Endothelial cell of umbilical vein (primary cell): ENCODE results near the gene CCDC124. TPM values are rescaled to one million over a fixed set of nuclear protein-coding genes. Genes with fewer than 3 reads are reported as not detected.

Source experiments
- BruUV-seq: library from RNA; stranded (reverse); fragments of 400-500 nt; replicated peaks from 2 replicates; lab custom pipeline; 2021; lab: Mats Ljungman, UMichigan
- CTCF ChIA-PET: fragments of 300-600, 350-600 bp; sonication (Branson Sonifier 250); formaldehyde crosslinking; loops from one replicate; lab custom pipeline; 2021; ENCODE audit warnings: antibody characterized with exemption, inconsistent platforms; lab: Charles Lee
- POLR2A ChIA-PET: fragments of 300-600, 350-600 bp; sonication (Branson Sonifier 250); formaldehyde crosslinking; loops from one replicate; lab custom pipeline; 2021; ENCODE audit warnings: antibody characterized with exemption, inconsistent platforms; lab: Charles Lee
- DNase-seq: peaks from one replicate; pipeline ENCODE4 v3.0.0-alpha.2; 2011; ENCODE audit warnings: low read depth, low spot score
- FAIRE-seq: peaks from 2 replicates; lab custom pipeline; 2011; peaks lifted over from hg19 to GRCh38; lab: Jason Lieb, UNC
- H2AFZ ChIP-seq: 2 replicates; pipeline ENCODE4 v1.6.0; 2012; ENCODE audit warnings: low read depth, low read length, control low read depth, inconsistent platforms
- H3K27ac ChIP-seq: 2 replicates; pipeline ENCODE4 v1.5.1; 2011; ENCODE audit warnings: low read depth, mild to moderate bottlenecking, control low read depth, low read length, moderate library complexity; ENCODE audit not compliant: insufficient read depth
- H3K27me3 ChIP-seq, 2 experiments: 2 replicates each; pipeline versions ENCODE4 v1.6.0 to v1.6.1; 2011; ENCODE audit warnings: low read length in 2 of 2, mixed read lengths in 1 of 2; ENCODE audit not compliant: control insufficient read depth in 2 of 2, insufficient read depth in 2 of 2
- H3K36me3 ChIP-seq, 2 experiments: 2 replicates in 1 of 2; 3 replicates in 1 of 2; pipeline ENCODE4 v1.5.1; 2011; ENCODE audit warnings: low read length in 2 of 2, mild to moderate bottlenecking in 1 of 2, moderate library complexity in 1 of 2; ENCODE audit not compliant: control insufficient read depth in 2 of 2, insufficient read depth in 2 of 2; ENCODE audit errors: extremely low read depth in 1 of 2
- H3K4me1 ChIP-seq: 3 replicates; pipeline ENCODE4 v1.5.1; 2011; ENCODE audit warnings: mild to moderate bottlenecking, low read length; ENCODE audit not compliant: control insufficient read depth, insufficient read depth; ENCODE audit errors: extremely low read depth
- H3K4me2 ChIP-seq: 2 replicates; pipeline ENCODE4 v1.6.1; 2011; ENCODE audit warnings: low read length, control low read depth, mixed read lengths; ENCODE audit not compliant: insufficient read depth
- H3K4me3 ChIP-seq, 3 experiments: fragments of 200-600 bp in 1 of 3; sonication (generic), shearing (Covaris generic) in 1 of 3; replicated peaks in 1 of 3; 2 replicates each; pipeline ENCODE4 v1.5.1; 2011 to 2016; ENCODE audit warnings: control low read depth in 3 of 3, low read length in 3 of 3, mild to moderate bottlenecking in 2 of 3, inconsistent platforms in 1 of 3, low read depth in 1 of 3, moderate library complexity in 1 of 3; ENCODE audit not compliant: insufficient read depth in 1 of 3
- H3K79me2 ChIP-seq: 2 replicates; pipeline ENCODE4 v1.6.0; 2012; ENCODE audit warnings: low read length, inconsistent platforms; ENCODE audit not compliant: control insufficient read depth, insufficient read depth
- H3K9ac ChIP-seq: replicated peaks from 2 replicates; pipeline ENCODE3; 2011; ENCODE audit warnings: low read length, control low read depth; ENCODE audit not compliant: insufficient read depth; ENCODE audit errors: extremely low read depth
- H3K9me1 ChIP-seq: replicated peaks from 3 replicates; pipeline ENCODE4 v1.6.0; 2011; ENCODE audit warnings: mild to moderate bottlenecking, low read length; ENCODE audit not compliant: control insufficient read depth, insufficient read depth; ENCODE audit errors: extremely low read depth
- H3K9me3 ChIP-seq: replicated peaks from 2 replicates; pipeline ENCODE4 v1.5.1; 2012; ENCODE audit warnings: low read length, inconsistent platforms; ENCODE audit not compliant: control insufficient read depth, insufficient read depth
- H4K20me1 ChIP-seq: replicated peaks from 2 replicates; pipeline ENCODE3; 2011; ENCODE audit warnings: mild to moderate bottlenecking, low read length; ENCODE audit not compliant: control insufficient read depth, insufficient read depth; ENCODE audit errors: extremely low read depth
- EZH2 ChIP-seq: IDR thresholded peaks from 2 replicates; pipeline ENCODE4 v1.6.1; 2012; ENCODE audit warnings: borderline replicate concordance, low read depth, mild to moderate bottlenecking, moderate library complexity, low read length, inconsistent platforms; ENCODE audit not compliant: severe bottlenecking
- FOS ChIP-seq: IDR thresholded peaks from 2 replicates; pipeline ENCODE4 v1.6.1; 2011; ENCODE audit warnings: mild to moderate bottlenecking, low read length, moderate library complexity, borderline replicate concordance; ENCODE audit not compliant: insufficient read depth
- GATA2 ChIP-seq: IDR thresholded peaks from 2 replicates; pipeline ENCODE4 v1.7.0; 2011; ENCODE audit warnings: low read depth, mild to moderate bottlenecking, moderate library complexity, mixed read lengths, low read length; ENCODE audit not compliant: insufficient read length, insufficient read depth
- JUN ChIP-seq: IDR thresholded peaks from 2 replicates; pipeline ENCODE4 v1.6.1; 2011; ENCODE audit warnings: borderline replicate concordance, low read depth; ENCODE audit not compliant: insufficient read length, insufficient read depth
- MYC ChIP-seq: IDR thresholded peaks from one replicate; pipeline ENCODE4 v1.6.1; 2011; ENCODE audit warnings: mild to moderate bottlenecking, low read depth, low read length
- dilution Hi-C: fragments of 300-500 bp; cut with MboI; formaldehyde crosslinking; loops from one replicate; pipeline ENCODE4 v1.15.0; 2019; ENCODE audit warnings: low sequenced_read_pairs; ENCODE audit not compliant: extremely low pct_ligation_motif_present
- intact Hi-C: fragments of 100-400 bp; cut with micrococcal nuclease; formaldehyde crosslinking; loops from one replicate; pipeline ENCODE4 v1.10.0; 2022
- polyA plus RNA-seq, 4 experiments: library from polyadenylated mRNA; depleted of rRNA in 3 of 4; stranded (reverse) in 3 of 4; unstranded in 1 of 4; fragments of >200 nt; gene quantifications; 2 replicates each; pipeline versions ENCODE4 v1.2.1 to v1.2.3, GENCODE V29; 2011 to 2012; ENCODE audit warnings: missing spikeins in 1 of 4
- total RNA-seq: library from RNA; stranded (reverse); gene quantifications from 2 replicates; pipeline ENCODE4 v1.2.3, GENCODE V29; 2021
- TF ChIP-seq, protein P1 (sequence below): IDR thresholded peaks from 2 replicates; pipeline ENCODE4 v1.6.1; 2011; ENCODE audit not compliant: insufficient read depth, insufficient read length

CCDC124 gene
- total and polyA plus RNA-seq, 2 donors (not counting 3 experiments of a cell fraction or from before 2014, with no cell fraction given), result 101 to 115 TPM

DNA sequence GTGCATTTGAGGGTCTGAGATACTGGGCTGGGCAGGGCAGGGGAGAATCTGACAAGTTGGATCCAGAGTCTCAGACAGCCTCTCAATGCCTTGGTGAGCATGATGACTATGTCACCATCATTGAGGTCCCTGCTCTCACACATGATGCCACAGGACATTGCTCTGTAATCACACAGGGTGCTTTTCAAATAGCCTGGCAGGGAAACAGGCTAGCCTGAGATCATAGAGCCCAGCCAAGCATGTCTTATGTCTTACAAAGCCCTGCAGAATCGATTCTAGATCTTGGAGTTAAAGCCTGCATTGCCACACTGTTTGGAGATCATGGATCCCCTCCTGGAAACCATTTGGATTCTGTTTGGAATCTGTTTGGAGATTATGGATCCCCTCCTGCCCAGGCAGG is 39.4 kb downstream of the CCDC124 start:
- POLR2A ChIA-PET, result no interaction called here
- H3K4me1 ChIP-seq, result no peaks in the 10 kb centered on the region
- no peak overlapping the region for H3K27ac ChIP-seq
- no peaks in the 10 kb centered on the region for H3K9me3 ChIP-seq
- H3K4me2 ChIP-seq, result no peak overlapping the region
- FAIRE-seq, result no peak
- DNase-seq, result no peak
- no peaks in the 10 kb centered on the region for H3K9me1 ChIP-seq
- BruUV-seq, result no TSS peak
- H3K27me3 ChIP-seq, result peaks cover 5 to 6% of the 10 kb centered on the region in 2 experiments
- H3K9ac ChIP-seq, result no peak overlapping the region
- H3K79me2 ChIP-seq, result no peaks in the 10 kb centered on the region
- no peak overlapping the region for H2AFZ ChIP-seq
- TF ChIP-seq JUN, result no peak
- CTCF ChIA-PET, result no interaction called here
- H3K4me3 ChIP-seq, result no peak overlapping the region
- intact Hi-C loops, result no loop called here
- H4K20me1 ChIP-seq, result no peaks in the 10 kb centered on the region
- H3K36me3 ChIP-seq, result no peaks in the 10 kb centered on the region
- dilution Hi-C loops, result no loop called here

DNA sequence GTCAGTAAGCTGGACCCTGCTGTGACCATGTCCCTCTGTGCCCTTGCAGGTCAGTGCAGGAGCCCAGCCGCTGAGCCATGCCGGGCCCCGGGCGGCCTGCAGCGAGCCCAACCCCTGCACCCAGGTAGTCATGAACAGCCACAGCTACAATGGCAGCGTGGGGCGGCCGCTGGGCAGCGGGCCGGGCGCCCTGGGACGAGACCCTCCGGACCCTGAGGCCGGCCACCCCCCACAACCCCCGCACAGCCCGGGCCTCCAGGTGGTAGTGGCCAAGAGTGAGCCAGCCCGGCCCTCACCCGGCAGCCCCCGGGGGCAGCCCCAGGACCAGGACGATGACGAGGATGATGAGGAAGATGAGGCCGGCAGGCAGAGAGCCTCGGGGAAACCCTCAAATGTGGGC is 40.9 kb downstream of the CCDC124 start:
- Histone ChIP-seq H3K4me1 (no peaks in the 10 kb centered on the region), H3K36me3 (no peaks in the 10 kb centered on the region), H3K9ac (no peak overlapping the region), H4K20me1 (no peaks in the 10 kb centered on the region), H3K27ac (no peak overlapping the region), H3K9me1 (no peaks in the 10 kb centered on the region), H3K4me3 (no peak overlapping the region), H3K27me3 (no peaks in the 10 kb centered on the region), H3K4me2 (no peak overlapping the region), H3K9me3 (no peaks in the 10 kb centered on the region), H3K79me2 (no peaks in the 10 kb centered on the region), H2AFZ (no peak overlapping the region)
- no peak for TF ChIP-seq FOS
- TF ChIP-seq, protein P1, sequence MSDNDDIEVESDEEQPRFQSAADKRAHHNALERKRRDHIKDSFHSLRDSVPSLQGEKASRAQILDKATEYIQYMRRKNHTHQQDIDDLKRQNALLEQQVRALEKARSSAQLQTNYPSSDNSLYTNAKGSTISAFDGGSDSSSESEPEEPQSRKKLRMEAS, result no peak
- no peak for TF ChIP-seq MYC
- no peak for TF ChIP-seq EZH2
- no peak for TF ChIP-seq GATA2
- ChIA-PET POLR2A (no interaction called here), CTCF (no interaction called here)
- no TSS peak for BruUV-seq
- dilution Hi-C loops (no loop called here), intact Hi-C loops (no loop called here)
- FAIRE-seq (no peak), DNase-seq (no peak)
